WTC11 (cell line): ENCODE measurements around the gene NXF1. TPM values are rescaled to one million over a fixed set of nuclear protein-coding genes. Genes with fewer than 3 reads are reported as not detected.

Experiments used
- ATAC-seq: fragments of 200-7000 bp; cut with Tn5 transposase; 2 replicates; pipeline ENCODE4 v1.10.0; 2021; ENCODE audit warnings: mild to moderate bottlenecking, moderate library complexity
- CTCF ChIA-PET: fragments of 300-600 bp; sonication (Branson Sonifier 250); formaldehyde crosslinking; loops from one replicate; lab custom pipeline; 2021; ENCODE audit warnings: antibody characterized with exemption; lab: Charles Lee
- POLR2A ChIA-PET: fragments of 350-600 bp; sonication (Branson Sonifier 250); formaldehyde crosslinking; loops from one replicate; lab custom pipeline; 2021; ENCODE audit warnings: antibody characterized with exemption; lab: Charles Lee
- DNase-seq: peaks from one replicate; pipeline ENCODE4 v3.0.0; 2021; ENCODE audit warnings: low spot score
- H3K27ac Mint-ChIP-seq: 2 replicates; pipeline ENCODE4 v1.8.0; 2021; ENCODE audit warnings: mixed read lengths
- H3K27me3 Mint-ChIP-seq: 2 replicates; pipeline ENCODE4 v1.8.0; 2021; ENCODE audit warnings: low read depth, mild to moderate bottlenecking, moderate library complexity, mixed read lengths
- H3K36me3 Mint-ChIP-seq: 2 replicates; pipeline ENCODE4 v1.8.0; 2021; ENCODE audit warnings: mixed read lengths
- H3K4me1 Mint-ChIP-seq: 2 replicates; pipeline ENCODE4 v1.8.0; 2022; ENCODE audit warnings: mixed read lengths
- H3K4me3 Mint-ChIP-seq: 2 replicates; pipeline ENCODE4 v1.8.0; 2021; ENCODE audit warnings: mild to moderate bottlenecking, moderate library complexity, mixed read lengths
- H3K9me3 Mint-ChIP-seq: 2 replicates; pipeline ENCODE4 v1.8.0; 2021; ENCODE audit warnings: mixed read lengths
- ETV6 ChIP-seq: sonication (generic); formaldehyde crosslinking; IDR thresholded peaks from 2 replicates; pipeline ENCODE4 v1.8.1; 2022; ENCODE audit warnings: mild to moderate bottlenecking, missing genetic modification reagents
- FOXP1 ChIP-seq: sonication (generic); formaldehyde crosslinking; IDR thresholded peaks from 2 replicates; pipeline ENCODE4 v1.8.0; 2022; ENCODE audit warnings: missing genetic modification reagents, mild to moderate bottlenecking, moderate library complexity, borderline replicate concordance
- MXD4 ChIP-seq: fragments of 250-450 bp; sonication (Bioruptor Pico); IDR thresholded peaks from 2 replicates; pipeline ENCODE4 v1.8.0; 2021; ENCODE audit warnings: mild to moderate bottlenecking, moderate library complexity, borderline replicate concordance
- NFYB ChIP-seq: sonication (generic); formaldehyde crosslinking; conservative IDR thresholded peaks from 2 replicates; pipeline ENCODE4 v1.8.0; 2022; ENCODE audit warnings: low read depth, missing genetic modification reagents
- NR1H2 ChIP-seq: sonication (generic); formaldehyde crosslinking; IDR thresholded peaks from 2 replicates; pipeline ENCODE4 v1.9.0; 2021; ENCODE audit warnings: mild to moderate bottlenecking, moderate library complexity, missing genetic modification reagents
- NR2C2 ChIP-seq: sonication (generic); formaldehyde crosslinking; IDR thresholded peaks from 2 replicates; pipeline ENCODE4 v1.8.0; 2022; ENCODE audit warnings: mild to moderate bottlenecking, missing genetic modification reagents
- OVOL2 ChIP-seq: fragments of 250-450 bp; sonication (Bioruptor Pico); IDR thresholded peaks from 2 replicates; pipeline ENCODE4 v1.9.0; 2021; ENCODE audit warnings: mild to moderate bottlenecking, borderline replicate concordance
- PRRX2 ChIP-seq: fragments of 250-450 bp; sonication (Bioruptor Pico); IDR thresholded peaks from 2 replicates; pipeline ENCODE4 v1.8.0; 2021; ENCODE audit warnings: mild to moderate bottlenecking
- RELA ChIP-seq: sonication (generic); formaldehyde crosslinking; IDR thresholded peaks from 2 replicates; pipeline ENCODE4 v1.8.1; 2022; ENCODE audit warnings: missing genetic modification reagents, mild to moderate bottlenecking, borderline replicate concordance
- RORB ChIP-seq: fragments of 250-450 bp; sonication (Bioruptor Pico); IDR thresholded peaks from 2 replicates; pipeline ENCODE4 v1.9.0; 2021; ENCODE audit warnings: mild to moderate bottlenecking
- SOX15 ChIP-seq: fragments of 250-450 bp; sonication (Bioruptor Pico); IDR thresholded peaks from 2 replicates; pipeline ENCODE4 v1.9.0; 2021; ENCODE audit warnings: mild to moderate bottlenecking
- SP1 ChIP-seq: sonication (generic); formaldehyde crosslinking; conservative IDR thresholded peaks from 2 replicates; pipeline ENCODE4 v1.8.1; 2022; ENCODE audit warnings: missing genetic modification reagents
- TEAD1 ChIP-seq: sonication (generic); formaldehyde crosslinking; IDR thresholded peaks from 2 replicates; pipeline ENCODE4 v1.8.0; 2022; ENCODE audit warnings: mild to moderate bottlenecking, missing genetic modification reagents
- ZNF219 ChIP-seq: sonication (generic); formaldehyde crosslinking; IDR thresholded peaks from 2 replicates; pipeline ENCODE4 v1.8.0; 2023; ENCODE audit warnings: missing genetic modification reagents, mild to moderate bottlenecking, borderline replicate concordance
- ZNF423 ChIP-seq: fragments of 250-450 bp; sonication (Bioruptor Pico); IDR thresholded peaks from 2 replicates; pipeline ENCODE4 v2.1.2; 2022; ENCODE audit warnings: mild to moderate bottlenecking, moderate library complexity
- ZNF671 ChIP-seq: fragments of 250-450 bp; sonication (Bioruptor Pico); IDR thresholded peaks from 2 replicates; pipeline ENCODE4 v1.8.0; 2021; ENCODE audit warnings: mild to moderate bottlenecking
- total RNA-seq: library from RNA; stranded (reverse); gene quantifications from 3 replicates; pipeline ENCODE4 v1.2.3, GENCODE V29; 2021
- TF ChIP-seq, protein P1 (sequence below): sonication (generic); formaldehyde crosslinking; IDR thresholded peaks from 2 replicates; pipeline ENCODE4 v1.8.0; 2022; ENCODE audit warnings: mild to moderate bottlenecking, missing genetic modification reagents
- TF ChIP-seq, protein P2 (sequence below): sonication (generic); formaldehyde crosslinking; IDR thresholded peaks from 2 replicates; pipeline ENCODE4 v1.8.1; 2022; ENCODE audit warnings: mild to moderate bottlenecking, moderate library complexity, missing genetic modification reagents
- TF ChIP-seq, protein P3 (sequence below): sonication (generic); formaldehyde crosslinking; IDR thresholded peaks from 2 replicates; pipeline ENCODE4 v1.8.1; 2023; ENCODE audit warnings: mild to moderate bottlenecking, moderate library complexity, missing genetic modification reagents
- TF ChIP-seq, protein P4 (sequence below): fragments of 250-450 bp; sonication (Bioruptor Pico); IDR thresholded peaks from 2 replicates; pipeline ENCODE4 v1.9.0; 2021; ENCODE audit warnings: mild to moderate bottlenecking
- TF ChIP-seq, protein P5 (sequence below): sonication (generic); formaldehyde crosslinking; IDR thresholded peaks from 2 replicates; pipeline ENCODE4 v1.8.0; 2022; ENCODE audit warnings: mild to moderate bottlenecking, missing genetic modification reagents
- TF ChIP-seq, protein P6 (sequence below): sonication (generic); formaldehyde crosslinking; IDR thresholded peaks from 2 replicates; pipeline ENCODE4 v1.8.1; 2023; ENCODE audit warnings: mild to moderate bottlenecking, missing genetic modification reagents, moderate library complexity

Gene NXF1
- total RNA-seq, 1 experiment from 2014 or later: 43.2 TPM

DNA sequence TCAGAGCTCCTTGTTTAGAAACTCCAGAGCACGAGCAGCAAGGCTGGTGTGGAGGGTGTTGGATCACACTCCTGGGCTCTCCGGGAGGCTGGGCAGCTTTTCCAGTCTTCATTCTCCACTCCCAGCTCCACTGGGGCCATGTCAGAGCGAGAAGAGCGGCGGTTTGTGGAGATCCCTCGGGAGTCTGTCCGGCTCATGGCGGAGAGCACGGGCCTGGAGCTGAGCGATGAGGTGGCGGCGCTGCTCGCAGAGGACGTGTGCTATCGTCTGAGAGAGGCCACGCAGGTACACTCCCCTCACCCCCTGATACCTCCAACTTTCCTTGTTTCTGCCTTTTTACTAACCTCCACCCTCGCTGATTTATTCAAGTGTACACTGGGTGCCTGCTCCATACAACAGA, 29.6 kb downstream of the NXF1 start:
- Mint-ChIP-seq H3K27ac (peak overlapping the region; percentile 82; the same call in 1 of the 2 replicates), H3K9me3 (no peaks in the 10 kb centered on the region), H3K27me3 (no peaks in the 10 kb centered on the region), H3K4me1 (peaks cover under 1% of the 10 kb centered on the region; the same call in 1 of the 2 replicates), H3K36me3 (peaks cover 44% of the 10 kb centered on the region), H3K4me3 (no peak overlapping the region)
- DNase-seq (no peak), ATAC-seq (no peak)
- POLR2A ChIA-PET: interaction anchor here (0.6 kb wide), 1 partner anchor 30 kb away, joined by 5 read pairs; no protein-coding TSS in a partner anchor
- CTCF ChIA-PET: interaction anchor here (1.2 to 11.6 kb wide), 2 partner anchors 11 to 86 kb away, joined by 3 to 121 read pairs; partner anchors contain the start of gene TMEM179B
- TF ChIP-seq, protein P1, sequence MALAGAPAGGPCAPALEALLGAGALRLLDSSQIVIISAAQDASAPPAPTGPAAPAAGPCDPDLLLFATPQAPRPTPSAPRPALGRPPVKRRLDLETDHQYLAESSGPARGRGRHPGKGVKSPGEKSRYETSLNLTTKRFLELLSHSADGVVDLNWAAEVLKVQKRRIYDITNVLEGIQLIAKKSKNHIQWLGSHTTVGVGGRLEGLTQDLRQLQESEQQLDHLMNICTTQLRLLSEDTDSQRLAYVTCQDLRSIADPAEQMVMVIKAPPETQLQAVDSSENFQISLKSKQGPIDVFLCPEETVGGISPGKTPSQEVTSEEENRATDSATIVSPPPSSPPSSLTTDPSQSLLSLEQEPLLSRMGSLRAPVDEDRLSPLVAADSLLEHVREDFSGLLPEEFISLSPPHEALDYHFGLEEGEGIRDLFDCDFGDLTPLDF: no peak
- no peak for TF ChIP-seq ZNF671 (CRISPR knock-in tag)

DNA sequence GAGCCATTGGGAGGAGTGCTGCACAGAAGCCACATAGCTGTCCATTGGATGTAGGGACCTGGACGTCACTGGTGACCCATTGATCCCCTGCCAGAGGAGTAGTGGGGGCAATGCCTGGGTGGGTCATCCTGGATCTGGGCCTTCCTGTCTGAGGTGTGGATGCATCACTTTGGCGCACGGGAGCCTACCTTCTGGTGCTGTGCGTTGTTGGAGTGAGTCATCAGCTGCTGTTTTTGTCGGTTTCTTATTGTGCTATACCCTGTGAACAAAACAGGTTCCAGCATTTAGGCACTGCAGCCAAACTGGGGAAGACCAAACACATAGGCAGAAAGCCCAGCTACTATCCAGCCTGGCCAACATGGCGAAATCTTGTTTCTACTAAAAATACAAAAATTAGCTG, 30.8 kb downstream of the NXF1 start:
- Mint-ChIP-seq H3K27me3 (no peaks in the 10 kb centered on the region; the same call in 1 of the 2 replicates), H3K4me3 (no peak overlapping the region), H3K4me1 (peaks cover 13% of the 10 kb centered on the region), H3K36me3 (peaks cover 38% of the 10 kb centered on the region), H3K9me3 (no peaks in the 10 kb centered on the region), H3K27ac (peak overlapping the region; percentile 49; the same call in 1 of the 2 replicates)
- POLR2A ChIA-PET: interaction anchor here (1.0 kb wide), 1 partner anchor 57 kb away, joined by 3 read pairs; no protein-coding TSS in a partner anchor
- no peak for DNase-seq
- TF ChIP-seq RORB (CRISPR knock-in tag) (no peak), MXD4 (CRISPR knock-in tag) (no peak), ZNF219 (no peak), PRRX2 (CRISPR knock-in tag) (no peak), TEAD1 (CRISPR knock-in tag) (no peak), OVOL2 (CRISPR knock-in tag) (no peak), SOX15 (CRISPR knock-in tag) (no peak), ETV6 (CRISPR knock-in tag) (no peak)
- CTCF ChIA-PET: interaction anchor here (0.6 to 11.6 kb wide), 4 partner anchors 12 to 196 kb away, joined by 3 to 121 read pairs (median 4); partner anchors contain the start of gene TMEM179B
- ATAC-seq: no peak

DNA sequence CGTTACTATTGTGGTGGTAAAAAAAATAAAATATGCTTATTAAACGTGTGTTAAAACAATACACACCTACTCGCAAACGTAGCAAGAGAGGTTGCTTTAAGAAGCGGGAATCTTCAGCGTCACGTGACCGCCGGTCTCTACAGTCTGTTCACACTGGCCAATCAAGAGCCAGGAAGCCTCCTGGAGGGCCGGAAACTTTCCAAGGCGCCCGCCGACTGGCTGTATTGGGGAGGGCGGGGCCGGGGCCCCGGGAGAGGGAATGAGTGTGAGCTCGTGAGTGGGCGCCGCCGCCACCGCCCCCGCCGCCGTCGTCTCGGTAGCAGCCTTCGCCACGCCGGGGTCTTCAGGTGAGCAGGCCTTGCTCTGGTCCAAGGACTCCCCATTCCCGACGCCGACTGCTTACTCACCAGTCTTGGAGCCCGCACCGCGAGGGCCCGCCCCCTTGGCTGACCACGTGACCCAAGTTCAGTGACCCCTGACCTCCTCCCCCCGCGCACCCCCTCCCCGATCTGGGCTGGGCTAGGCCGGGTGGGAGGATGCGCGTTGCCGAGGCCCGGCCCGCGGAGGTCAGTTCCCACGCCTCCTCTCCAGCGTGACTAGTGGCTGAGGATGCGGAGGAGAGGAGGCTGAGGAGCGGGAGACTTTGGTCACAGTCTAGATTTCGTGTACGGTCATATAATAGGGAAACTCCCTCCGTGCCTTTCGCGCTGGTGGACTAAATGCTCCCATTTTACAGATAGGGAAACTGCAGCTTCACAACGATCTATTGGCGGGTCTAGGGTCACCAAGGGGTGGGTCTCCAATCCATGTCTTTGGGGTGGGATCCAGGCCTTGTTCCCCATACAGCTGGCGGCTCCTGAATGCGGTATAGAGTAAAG, 33.9 kb downstream of the NXF1 start, which contains the start of gene TAF6L:
TAF6L (plus strand) TSS at position 253 of the 878 bp plus-strand sequence. CDS start 4,388 bp downstream, outside the sequence.
- H3K4me3 Mint-ChIP-seq: peak within 1 kb of the TSS; percentile 88
- peak within 1 kb of the TSS; percentile 98 for H3K27ac Mint-ChIP-seq
- ChIA-PET POLR2A (interaction anchor here (0.6 to 5.3 kb wide), 12 partner anchors 14 to 1384 kb away, joined by 3 to 25 read pairs (median 5); partner anchors contain the start of genes BSCL2, C11orf98, CSKMT and GNG3), CTCF (interaction anchor here (0.6 to 11.6 kb wide), 17 partner anchors 12 to 347 kb away, joined by 3 to 121 read pairs (median 5); partner anchors contain the start of genes BSCL2, C11orf98, CSKMT and GNG3)
- H3K27me3 Mint-ChIP-seq: no peaks in the 10 kb centered on the region; the same call in 1 of the 2 replicates
- peaks cover 14% of the 10 kb centered on the region for H3K4me1 Mint-ChIP-seq
- ATAC-seq (peak; percentile 82), DNase-seq (peak; percentile 96)
- H3K36me3 Mint-ChIP-seq: peaks cover 22% of the 10 kb centered on the region
- no peaks in the 10 kb centered on the region for H3K9me3 Mint-ChIP-seq
- TF ChIP-seq RELA (CRISPR knock-in tag) (no peak), ZNF423 (CRISPR knock-in tag) (no peak), NR1H2 (CRISPR knock-in tag) (0 out of 2 replicates have a peak, but pooled peaks have one; percentile 17), SP1 (CRISPR knock-in tag) (peak; percentile 89), NR2C2 (CRISPR knock-in tag) (peak; percentile 88), NFYB (CRISPR knock-in tag) (peak; percentile 40; the same call in 1 of the 2 replicates), ETV6 (CRISPR knock-in tag) (peak; percentile 65; the same call in 1 of the 2 replicates), FOXP1 (CRISPR knock-in tag) (0 out of 2 replicates have a peak, but pooled peaks have one; percentile 31)
- TF ChIP-seq, protein P2, sequence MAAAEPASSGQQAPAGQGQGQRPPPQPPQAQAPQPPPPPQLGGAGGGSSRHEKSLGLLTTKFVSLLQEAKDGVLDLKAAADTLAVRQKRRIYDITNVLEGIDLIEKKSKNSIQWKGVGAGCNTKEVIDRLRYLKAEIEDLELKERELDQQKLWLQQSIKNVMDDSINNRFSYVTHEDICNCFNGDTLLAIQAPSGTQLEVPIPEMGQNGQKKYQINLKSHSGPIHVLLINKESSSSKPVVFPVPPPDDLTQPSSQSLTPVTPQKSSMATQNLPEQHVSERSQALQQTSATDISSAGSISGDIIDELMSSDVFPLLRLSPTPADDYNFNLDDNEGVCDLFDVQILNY: peak; percentile 66
- TF ChIP-seq, protein P3, sequence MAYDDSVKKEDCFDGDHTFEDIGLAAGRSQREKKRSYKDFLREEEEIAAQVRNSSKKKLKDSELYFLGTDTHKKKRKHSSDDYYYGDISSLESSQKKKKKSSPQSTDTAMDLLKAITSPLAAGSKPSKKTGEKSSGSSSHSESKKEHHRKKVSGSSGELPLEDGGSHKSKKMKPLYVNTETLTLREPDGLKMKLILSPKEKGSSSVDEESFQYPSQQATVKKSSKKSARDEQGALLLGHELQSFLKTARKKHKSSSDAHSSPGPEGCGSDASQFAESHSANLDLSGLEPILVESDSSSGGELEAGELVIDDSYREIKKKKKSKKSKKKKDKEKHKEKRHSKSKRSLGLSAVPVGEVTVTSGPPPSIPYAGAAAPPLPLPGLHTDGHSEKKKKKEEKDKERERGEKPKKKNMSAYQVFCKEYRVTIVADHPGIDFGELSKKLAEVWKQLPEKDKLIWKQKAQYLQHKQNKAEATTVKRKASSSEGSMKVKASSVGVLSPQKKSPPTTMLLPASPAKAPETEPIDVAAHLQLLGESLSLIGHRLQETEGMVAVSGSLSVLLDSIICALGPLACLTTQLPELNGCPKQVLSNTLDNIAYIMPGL (CRISPR knock-in tag): no peak
- TF ChIP-seq, protein P4, sequence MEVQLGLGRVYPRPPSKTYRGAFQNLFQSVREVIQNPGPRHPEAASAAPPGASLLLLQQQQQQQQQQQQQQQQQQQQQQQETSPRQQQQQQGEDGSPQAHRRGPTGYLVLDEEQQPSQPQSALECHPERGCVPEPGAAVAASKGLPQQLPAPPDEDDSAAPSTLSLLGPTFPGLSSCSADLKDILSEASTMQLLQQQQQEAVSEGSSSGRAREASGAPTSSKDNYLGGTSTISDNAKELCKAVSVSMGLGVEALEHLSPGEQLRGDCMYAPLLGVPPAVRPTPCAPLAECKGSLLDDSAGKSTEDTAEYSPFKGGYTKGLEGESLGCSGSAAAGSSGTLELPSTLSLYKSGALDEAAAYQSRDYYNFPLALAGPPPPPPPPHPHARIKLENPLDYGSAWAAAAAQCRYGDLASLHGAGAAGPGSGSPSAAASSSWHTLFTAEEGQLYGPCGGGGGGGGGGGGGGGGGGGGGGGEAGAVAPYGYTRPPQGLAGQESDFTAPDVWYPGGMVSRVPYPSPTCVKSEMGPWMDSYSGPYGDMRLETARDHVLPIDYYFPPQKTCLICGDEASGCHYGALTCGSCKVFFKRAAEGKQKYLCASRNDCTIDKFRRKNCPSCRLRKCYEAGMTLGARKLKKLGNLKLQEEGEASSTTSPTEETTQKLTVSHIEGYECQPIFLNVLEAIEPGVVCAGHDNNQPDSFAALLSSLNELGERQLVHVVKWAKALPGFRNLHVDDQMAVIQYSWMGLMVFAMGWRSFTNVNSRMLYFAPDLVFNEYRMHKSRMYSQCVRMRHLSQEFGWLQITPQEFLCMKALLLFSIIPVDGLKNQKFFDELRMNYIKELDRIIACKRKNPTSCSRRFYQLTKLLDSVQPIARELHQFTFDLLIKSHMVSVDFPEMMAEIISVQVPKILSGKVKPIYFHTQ (CRISPR knock-in tag): no peak
- TF ChIP-seq, protein P5, sequence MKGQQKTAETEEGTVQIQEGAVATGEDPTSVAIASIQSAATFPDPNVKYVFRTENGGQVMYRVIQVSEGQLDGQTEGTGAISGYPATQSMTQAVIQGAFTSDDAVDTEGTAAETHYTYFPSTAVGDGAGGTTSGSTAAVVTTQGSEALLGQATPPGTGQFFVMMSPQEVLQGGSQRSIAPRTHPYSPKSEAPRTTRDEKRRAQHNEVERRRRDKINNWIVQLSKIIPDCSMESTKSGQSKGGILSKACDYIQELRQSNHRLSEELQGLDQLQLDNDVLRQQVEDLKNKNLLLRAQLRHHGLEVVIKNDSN (CRISPR knock-in tag): peak; percentile 93
- TF ChIP-seq, protein P6, sequence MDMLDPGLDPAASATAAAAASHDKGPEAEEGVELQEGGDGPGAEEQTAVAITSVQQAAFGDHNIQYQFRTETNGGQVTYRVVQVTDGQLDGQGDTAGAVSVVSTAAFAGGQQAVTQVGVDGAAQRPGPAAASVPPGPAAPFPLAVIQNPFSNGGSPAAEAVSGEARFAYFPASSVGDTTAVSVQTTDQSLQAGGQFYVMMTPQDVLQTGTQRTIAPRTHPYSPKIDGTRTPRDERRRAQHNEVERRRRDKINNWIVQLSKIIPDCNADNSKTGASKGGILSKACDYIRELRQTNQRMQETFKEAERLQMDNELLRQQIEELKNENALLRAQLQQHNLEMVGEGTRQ (CRISPR knock-in tag): peak; percentile 93
